ENCODE data around the gene VPS26C. TPM values are rescaled to one million over a fixed set of nuclear protein-coding genes. Genes with fewer than 3 reads are reported as not detected.

The VPS26C gene
- total RNA-seq, 1 donor from 2014 or later: 37.5 TPM

Small RNA genes lying within 50 kb of the gene (small RNA-seq; reads per million reads assigned to genes)
- gene RN7SL678P: not detected

Other genes with a start within 250 kb of the VPS26C start
- gene PIGP, start 194.3 kb downstream of the VPS26C start, total RNA-seq: 5.7 TPM
- 740 TPM for gene TTC3, start 194.1 kb downstream of the VPS26C start, total RNA-seq
- 172 TPM for gene DYRK1A, start 99.4 kb upstream of the VPS26C start, total RNA-seq

All from frontal cortex (tissue), 1 donor.